ENCODE data around the gene ZFAND6.

ZFAND6 gene

DNA sequence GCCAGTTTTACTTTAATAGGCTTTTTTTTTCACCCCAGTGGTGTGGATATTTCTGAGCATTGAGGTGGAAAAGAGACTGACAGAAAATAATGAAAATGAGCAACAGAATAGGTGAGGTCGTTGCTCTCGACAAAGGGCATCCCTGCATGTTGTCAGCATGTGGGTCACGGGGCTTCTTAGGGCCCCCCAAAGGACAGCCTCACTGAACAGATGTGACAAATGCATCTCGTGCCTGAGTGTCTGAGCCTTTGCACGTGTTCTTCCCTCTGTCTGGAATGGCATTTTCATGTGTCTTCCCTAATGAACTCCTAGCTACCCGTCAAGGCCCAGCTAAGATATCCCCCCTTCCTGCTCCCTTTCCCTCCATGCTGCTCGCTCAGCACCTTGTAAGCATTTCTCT lies 125.1 kb downstream of the ZFAND6 start:
- TF ChIP-seq, protein P1, sequence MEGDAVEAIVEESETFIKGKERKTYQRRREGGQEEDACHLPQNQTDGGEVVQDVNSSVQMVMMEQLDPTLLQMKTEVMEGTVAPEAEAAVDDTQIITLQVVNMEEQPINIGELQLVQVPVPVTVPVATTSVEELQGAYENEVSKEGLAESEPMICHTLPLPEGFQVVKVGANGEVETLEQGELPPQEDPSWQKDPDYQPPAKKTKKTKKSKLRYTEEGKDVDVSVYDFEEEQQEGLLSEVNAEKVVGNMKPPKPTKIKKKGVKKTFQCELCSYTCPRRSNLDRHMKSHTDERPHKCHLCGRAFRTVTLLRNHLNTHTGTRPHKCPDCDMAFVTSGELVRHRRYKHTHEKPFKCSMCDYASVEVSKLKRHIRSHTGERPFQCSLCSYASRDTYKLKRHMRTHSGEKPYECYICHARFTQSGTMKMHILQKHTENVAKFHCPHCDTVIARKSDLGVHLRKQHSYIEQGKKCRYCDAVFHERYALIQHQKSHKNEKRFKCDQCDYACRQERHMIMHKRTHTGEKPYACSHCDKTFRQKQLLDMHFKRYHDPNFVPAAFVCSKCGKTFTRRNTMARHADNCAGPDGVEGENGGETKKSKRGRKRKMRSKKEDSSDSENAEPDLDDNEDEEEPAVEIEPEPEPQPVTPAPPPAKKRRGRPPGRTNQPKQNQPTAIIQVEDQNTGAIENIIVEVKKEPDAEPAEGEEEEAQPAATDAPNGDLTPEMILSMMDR (IDR thresholded peaks at IDR 0.05) = no peak
- no peak for TF ChIP-seq ZFX (IDR thresholded peaks at IDR 0.05; ENCODE audit: borderline replicate concordance)
- no peak overlapping the region for H3K27ac ChIP-seq

DNA sequence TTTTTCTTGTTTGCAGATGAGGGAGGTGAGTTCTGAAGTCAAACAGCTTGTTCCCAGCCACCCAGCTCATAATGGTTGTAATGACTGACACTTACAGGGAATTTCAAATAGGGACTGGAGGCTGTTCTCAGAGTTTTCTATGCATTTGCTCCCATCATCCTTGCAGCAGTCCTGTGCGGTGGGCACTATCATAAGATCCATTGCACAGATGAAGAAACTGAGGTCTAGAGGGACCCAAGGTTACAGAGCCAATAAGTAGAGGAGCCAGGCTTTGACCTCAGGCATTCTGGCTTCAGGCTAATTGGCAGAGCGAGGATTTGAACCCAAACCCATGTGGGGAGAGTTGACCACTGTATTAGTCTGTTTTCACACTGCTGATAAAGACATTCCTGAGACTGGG lies 125.7 kb downstream of the ZFAND6 start:
- no peak for TF ChIP-seq ZFX (IDR thresholded peaks at IDR 0.05; ENCODE audit: borderline replicate concordance)
- TF ChIP-seq, protein P1 (IDR thresholded peaks at IDR 0.05) = no peak

DNA sequence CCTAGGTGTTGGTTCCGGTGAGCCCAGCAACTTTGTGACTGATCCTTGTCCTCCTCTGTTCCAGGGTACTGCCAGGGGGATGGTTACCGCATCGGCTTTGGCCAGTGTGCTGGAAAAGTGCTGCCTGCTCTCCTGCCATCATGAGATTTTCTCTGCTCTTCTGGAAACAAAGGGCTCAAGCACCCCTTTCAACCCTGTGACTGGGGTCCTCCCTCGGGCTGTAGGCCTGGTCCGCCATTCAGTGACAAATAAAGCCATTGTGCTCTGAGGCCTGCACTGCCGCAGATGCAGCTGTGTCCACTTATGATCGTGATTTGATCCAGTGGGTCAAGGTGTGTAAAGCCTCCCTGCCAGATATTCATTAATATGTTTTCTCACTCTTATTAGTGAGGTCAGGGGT lies 126.6 kb downstream of the ZFAND6 start:
- no peak for TF ChIP-seq ZFX (IDR thresholded peaks at IDR 0.05; ENCODE audit: borderline replicate concordance)
- TF ChIP-seq, protein P1 (IDR thresholded peaks at IDR 0.05) = no peak
- H3K27ac ChIP-seq = no peak overlapping the region

More for the DNA sequence above, 125.7 kb downstream of the ZFAND6 start:
- H3K27ac ChIP-seq = no peak overlapping the region

DNA sequence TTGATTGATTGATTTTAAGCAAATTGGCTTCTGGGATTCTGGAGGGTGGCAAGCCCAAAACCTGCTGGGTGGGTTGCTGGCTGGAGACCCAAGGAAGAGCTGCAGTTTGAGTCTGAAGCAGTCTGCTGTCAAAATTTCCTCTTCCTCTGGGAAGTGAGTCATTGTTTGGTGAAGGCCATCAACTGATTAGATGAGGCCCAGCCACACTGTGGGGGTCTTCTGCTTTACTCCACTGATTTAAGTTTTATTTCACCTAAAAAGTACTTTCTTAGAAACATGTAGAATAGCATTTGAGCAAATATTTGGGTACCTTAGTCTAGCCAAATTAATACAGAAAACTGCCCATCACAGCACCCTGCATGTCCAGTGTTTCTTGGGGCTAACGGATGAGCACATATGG lies 127.1 kb downstream of the ZFAND6 start:
- TF ChIP-seq ZFX (IDR thresholded peaks at IDR 0.05; ENCODE audit: borderline replicate concordance) = no peak
- TF ChIP-seq, protein P1 (IDR thresholded peaks at IDR 0.05) = no peak

More for the DNA sequence above, 127.1 kb downstream of the ZFAND6 start:
- no peak overlapping the region for H3K27ac ChIP-seq
